Breast epithelium (tissue), 4 donors: ENCODE results near the gene EIF3CL. TPM values are rescaled to one million over a fixed set of nuclear protein-coding genes. Genes with fewer than 3 reads are reported as not detected.
"Not testable (repeated sequence)": the region's sequence is repeated elsewhere in the genome, so short reads cannot be mapped to it uniquely, and the experiment has no call there.

Experiments
- DNase-seq, 2 donors: peaks; one replicate each; pipeline ENCODE4 v3.0.0-alpha.2; 2019; ENCODE audit warnings: low spot score in 2 of 2
- H3K27ac ChIP-seq, 2 donors: fragments of 200-600 bp; sonication (generic) in 1 of 2; one replicate each; pipeline ENCODE4 v1.5.1; 2016 to 2019; ENCODE audit warnings: mild to moderate bottlenecking in 1 of 2
- H3K27me3 ChIP-seq, 2 donors: fragments of 200-600 bp; sonication (generic) in 1 of 2; one replicate each; pipeline versions ENCODE4 v1.5.1 to v1.6.0; 2017 to 2019; ENCODE audit warnings: control low read depth in 1 of 2, mild to moderate bottlenecking in 1 of 2
- H3K36me3 ChIP-seq: fragments of 200-600 bp; one replicate; pipeline ENCODE4 v1.5.1; 2019
- H3K4me1 ChIP-seq, 2 donors: fragments of 200-600 bp; sonication (generic); one replicate each; pipeline ENCODE4 v1.5.1; 2016 to 2019; ENCODE audit warnings: control low read depth in 1 of 2
- H3K4me3 ChIP-seq, 3 donors: fragments of 200-600 bp; sonication (generic); 1 replicate in 2 of 3; 2 replicates in 1 of 3; pipeline ENCODE4 v1.5.1; 2016 to 2019; ENCODE audit warnings: mild to moderate bottlenecking in 3 of 3, moderate library complexity in 2 of 3
- H3K9me3 ChIP-seq, 2 donors: fragments of 200-600 bp; sonication (generic) in 1 of 2; one replicate each; pipeline ENCODE4 v1.5.1; 2016 to 2019; ENCODE audit warnings: control low read depth in 1 of 2
- intact Hi-C: fragments of 100-400 bp; cut with DNase I; formaldehyde crosslinking; loops from one replicate; pipeline ENCODE4 v1.15.1; 2023; ENCODE audit warnings: low total_unique reads
- total RNA-seq, 3 donors: library from RNA; depleted of rRNA; stranded (reverse); fragments of >200 nt; gene quantifications; one replicate each; pipeline ENCODE4 v1.1.0, GENCODE V29; 2016

EIF3CL gene
- total RNA-seq, result 100 to 1,000 TPM; 143 to 191 (median 188) TPM

GRCh38 chr16:28403220-28404072 is at the start of gene EIF3CL:
TSS of gene EIF3CL (minus strand) at chr16:28403841. CDS start at chr16:28403618, 223 bp downstream.
- H3K36me3 ChIP-seq, intact Hi-C loops, H3K27me3 ChIP-seq, H3K27ac ChIP-seq, DNase-seq, H3K4me1 ChIP-seq, H3K9me3 ChIP-seq: not testable (repeated sequence)
- peak within 1 kb of the TSS; percentile 15 to 53 (median 40) for H3K4me3 ChIP-seq

GRCh38 chr16:28447081-28447480 is 43.4 kb upstream of the EIF3CL start:
- H3K4me1 ChIP-seq, H3K36me3 ChIP-seq, H3K27ac ChIP-seq, H3K27me3 ChIP-seq, H3K4me3 ChIP-seq, intact Hi-C loops, H3K9me3 ChIP-seq, DNase-seq: not testable (repeated sequence)

GRCh38 chr16:28446388-28446787 is 42.7 kb upstream of the EIF3CL start:
- DNase-seq, H3K36me3 ChIP-seq, H3K4me1 ChIP-seq, H3K9me3 ChIP-seq, H3K27me3 ChIP-seq, H3K27ac ChIP-seq, H3K4me3 ChIP-seq, intact Hi-C loops: not testable (repeated sequence)

GRCh38 chr16:28443943-28444342 is 40.3 kb upstream of the EIF3CL start:
- intact Hi-C loops, H3K27me3 ChIP-seq, H3K27ac ChIP-seq, H3K4me3 ChIP-seq, H3K36me3 ChIP-seq, H3K9me3 ChIP-seq, DNase-seq, H3K4me1 ChIP-seq: not testable (repeated sequence)

- intact Hi-C loops, H3K9me3 ChIP-seq, H3K27ac ChIP-seq, H3K4me1 ChIP-seq, H3K27me3 ChIP-seq, DNase-seq, H3K4me3 ChIP-seq, H3K36me3 ChIP-seq: not testable (repeated sequence)
These were observed 35.3 kb upstream of the EIF3CL start for GRCh38 chr16:28438899-28439298.

- H3K9me3 ChIP-seq, H3K27ac ChIP-seq, intact Hi-C loops, H3K36me3 ChIP-seq, DNase-seq, H3K27me3 ChIP-seq, H3K4me1 ChIP-seq, H3K4me3 ChIP-seq: not testable (repeated sequence)
These were observed 31.7 kb upstream of the EIF3CL start for GRCh38 chr16:28435340-28435739.

GRCh38 chr16:28426060-28426680 is 22.5 kb upstream of the EIF3CL start:
- H3K36me3 ChIP-seq, H3K27me3 ChIP-seq, H3K4me1 ChIP-seq, intact Hi-C loops, H3K9me3 ChIP-seq, H3K4me3 ChIP-seq, H3K27ac ChIP-seq, DNase-seq: not testable (repeated sequence)

- DNase-seq, H3K4me3 ChIP-seq, H3K9me3 ChIP-seq, H3K27ac ChIP-seq, H3K27me3 ChIP-seq, H3K4me1 ChIP-seq, H3K36me3 ChIP-seq, intact Hi-C loops: not testable (repeated sequence)
These were observed 17.6 kb upstream of the EIF3CL start for GRCh38 chr16:28421071-28421750.

- H3K27ac ChIP-seq, H3K4me1 ChIP-seq, H3K4me3 ChIP-seq, H3K9me3 ChIP-seq, H3K27me3 ChIP-seq, intact Hi-C loops, H3K36me3 ChIP-seq: not testable (repeated sequence)
- DNase-seq, result peak in 1 of 2 donors; percentile 9
These were observed 13.4 kb upstream of the EIF3CL start for GRCh38 chr16:28417033-28417432.

GRCh38 chr16:28414530-28414929 is 10.9 kb upstream of the EIF3CL start:
- H3K27ac ChIP-seq, H3K4me1 ChIP-seq, intact Hi-C loops, H3K9me3 ChIP-seq, H3K4me3 ChIP-seq, H3K27me3 ChIP-seq, H3K36me3 ChIP-seq: not testable (repeated sequence)
- peak in 1 of 2 donors; percentile 33 for DNase-seq

GRCh38 chr16:28413585-28413984 is 9.9 kb upstream of the EIF3CL start:
- H3K9me3 ChIP-seq, intact Hi-C loops, H3K36me3 ChIP-seq, DNase-seq, H3K27ac ChIP-seq, H3K4me3 ChIP-seq, H3K27me3 ChIP-seq, H3K4me1 ChIP-seq: not testable (repeated sequence)

- intact Hi-C loops, H3K9me3 ChIP-seq, H3K27ac ChIP-seq, H3K4me3 ChIP-seq, H3K27me3 ChIP-seq, H3K4me1 ChIP-seq, DNase-seq, H3K36me3 ChIP-seq: not testable (repeated sequence)
These were observed 11.6 kb downstream of the EIF3CL start for GRCh38 chr16:28392054-28392453.

GRCh38 chr16:28382177-28382867 is 21.3 kb downstream of the EIF3CL start:
- H3K27ac ChIP-seq, intact Hi-C loops, H3K4me1 ChIP-seq, H3K36me3 ChIP-seq, H3K9me3 ChIP-seq, H3K4me3 ChIP-seq, H3K27me3 ChIP-seq, DNase-seq: not testable (repeated sequence)
